PC-3 (cell line): ENCODE data around the gene DISC1. TPM values are rescaled to one million over a fixed set of nuclear protein-coding genes. Genes with fewer than 3 reads are reported as not detected.
A peak's percentile ranks its signal among the peaks of the same experiment; 100 is the strongest.

Experiments
- ATAC-seq: fragments of 200-7000 bp; cut with Tn5 transposase; 2 replicates; pipeline ENCODE4 v1.9.1; 2020; ENCODE audit warnings: mild to moderate bottlenecking, moderate library complexity
- BruUV-seq: library from RNA; stranded (reverse); fragments of 400-500 nt; replicated peaks from 2 replicates; lab custom pipeline; 2021; lab: Mats Ljungman, UMichigan
- CTCF ChIA-PET: fragments of 300-600 bp; sonication (Branson Sonifier 250); formaldehyde crosslinking; loops from one replicate; lab custom pipeline; 2022; ENCODE audit warnings: antibody characterized with exemption; lab: Charles Lee
- POLR2A ChIA-PET: fragments of 300-600 bp; sonication (Branson Sonifier 250); formaldehyde crosslinking; loops from one replicate; lab custom pipeline; 2022; ENCODE audit warnings: antibody characterized with exemption; ENCODE audit not compliant: unreplicated experiment; lab: Charles Lee
- DNase-seq: peaks from one replicate; pipeline ENCODE4 v3.0.0-alpha.2; 2015
- H2AFZ ChIP-seq: fragments of 300-600 bp; sonication (generic); 2 replicates; pipeline ENCODE4 v1.6.0; 2016; ENCODE audit warnings: antibody characterized with exemption, low read length
- H3F3A ChIP-seq: fragments of 300-600 bp; sonication (generic); one replicate; pipeline ENCODE4 v1.6.0; 2017; ENCODE audit warnings: antibody characterized with exemption, low read length, control low read depth, mild to moderate bottlenecking; ENCODE audit not compliant: unreplicated experiment
- H3K27ac ChIP-seq: fragments of 300-600 bp; sonication (generic); 2 replicates; pipeline ENCODE4 v1.5.1; 2016; ENCODE audit warnings: mild to moderate bottlenecking, low read length
- H3K27me3 ChIP-seq: fragments of 300-600 bp; sonication (generic); 2 replicates; pipeline ENCODE4 v1.6.1; 2016; ENCODE audit warnings: low read length, mixed read lengths
- H3K36me3 ChIP-seq: fragments of 300-600 bp; sonication (generic); 2 replicates; pipeline ENCODE4 v1.6.1; 2016; ENCODE audit warnings: low read depth, mixed run types, low read length, mixed read lengths
- H3K4me1 ChIP-seq: fragments of 300-600 bp; sonication (generic); 2 replicates; pipeline ENCODE4 v1.5.1; 2016; ENCODE audit warnings: low read length; ENCODE audit not compliant: insufficient read depth
- H3K4me2 ChIP-seq: fragments of 300-600 bp; sonication (generic); 2 replicates; pipeline ENCODE4 v1.6.0; 2016; ENCODE audit warnings: low read length
- H3K4me3 ChIP-seq: fragments of 300-600 bp; sonication (generic); 2 replicates; pipeline ENCODE4 v1.5.1; 2016; ENCODE audit warnings: mild to moderate bottlenecking, low read length, mixed read lengths
- H3K79me2 ChIP-seq: fragments of 300-600 bp; sonication (generic); 2 replicates; pipeline ENCODE4 v1.6.1; 2017; ENCODE audit warnings: low read length, mixed read lengths
- H3K9ac ChIP-seq: fragments of 300-600 bp; sonication (generic); 2 replicates; pipeline ENCODE4 v1.6.0; 2016; ENCODE audit warnings: mild to moderate bottlenecking, low read length
- H3K9me2 ChIP-seq: fragments of 300-600 bp; sonication (generic); replicated peaks from 2 replicates; pipeline ENCODE4 v1.6.1; 2016; ENCODE audit warnings: mixed run types, low read length, mixed read lengths
- H3K9me3 ChIP-seq: fragments of 300-600 bp; sonication (generic); 2 replicates; pipeline ENCODE4 v1.6.1; 2016; ENCODE audit warnings: low read length, mixed read lengths
- H4K20me1 ChIP-seq: fragments of 300-600 bp; sonication (generic); 2 replicates; pipeline ENCODE4 v1.6.1; 2016; ENCODE audit warnings: low read length, mixed read lengths
- CTCF ChIP-seq: fragments of 300-600 bp; sonication (generic); conservative IDR thresholded peaks from 2 replicates; pipeline ENCODE4 v1.5.1; 2017; ENCODE audit warnings: antibody characterized with exemption, low read depth, mild to moderate bottlenecking, low read length
- EZH2 ChIP-seq: fragments of 300-600 bp; sonication (generic); IDR thresholded peaks from one replicate; pipeline ENCODE4 v1.6.1; 2017; ENCODE audit warnings: antibody characterized with exemption, mild to moderate bottlenecking, low read length; ENCODE audit not compliant: unreplicated experiment
- EZH2phosphoT487 ChIP-seq: fragments of 300-600 bp; sonication (generic); IDR thresholded peaks from 2 replicates; pipeline ENCODE4 v1.6.1; 2018; ENCODE audit warnings: mild to moderate bottlenecking, antibody characterized with exemption, low read length, borderline replicate concordance
- intact Hi-C: fragments of 100-400 bp; cut with micrococcal nuclease; formaldehyde crosslinking; loops from 2 replicates; pipeline ENCODE4 v1.9.0; 2023
- total RNA-seq: library from RNA; depleted of rRNA; stranded (reverse); fragments of >200 nt; gene quantifications from 2 replicates; pipeline ENCODE4 v1.2.3, GENCODE V29; 2014

Gene DISC1
- total RNA-seq, 1 experiment from 2014 or later: 3.4 TPM

- H3F3A ChIP-seq: peaks cover 7% of the 10 kb centered on the region
- BruUV-seq: no TSS peak
- no peaks in the 10 kb centered on the region for H3K36me3 ChIP-seq
- ChIA-PET POLR2A (interaction anchor here (0.6 kb wide), 1 partner anchor 180 kb away, joined by 6 read pairs; no protein-coding TSS in a partner anchor), CTCF (no interaction called here)
- H3K27ac ChIP-seq: no peak overlapping the region
- ATAC-seq (no peak; the same call in 1 of the 2 replicates), DNase-seq (no peak)
- H4K20me1 ChIP-seq: no peaks in the 10 kb centered on the region
- TF ChIP-seq EZH2 (no peak), CTCF (no peak), EZH2phosphoT487 (no peak)
- peak overlapping the region; percentile 98 for H2AFZ ChIP-seq
- H3K4me1 ChIP-seq: peaks cover 22% of the 10 kb centered on the region
- H3K27me3 ChIP-seq: peaks cover 4% of the 10 kb centered on the region; the same call in 1 of the 2 replicates
- no peaks in the 10 kb centered on the region for H3K9me2 ChIP-seq
- H3K4me2 ChIP-seq: peak overlapping the region; percentile 96
- intact Hi-C loops: loop anchor here (2.0 kb wide), 1 partner anchor 1001 kb away; no protein-coding TSS in a partner anchor
- no peak overlapping the region for H3K9ac ChIP-seq
- peak overlapping the region; percentile 79 for H3K4me3 ChIP-seq
- H3K9me3 ChIP-seq: no peaks in the 10 kb centered on the region
- no peaks in the 10 kb centered on the region for H3K79me2 ChIP-seq
Measured at GRCh38 chr1:231625975-231626534, 535 bp upstream of the DISC1 start.

- POLR2A ChIA-PET: no interaction called here
- CTCF ChIA-PET: no interaction called here
Measured at GRCh38 chr1:231626951-231627614, 493 bp downstream of the DISC1 start.

More at GRCh38 chr1:231626951-231627614, 493 bp downstream of the DISC1 start:
- intact Hi-C loops: loop anchor here (2.0 kb wide), 1 partner anchor 1000 kb away; no protein-coding TSS in a partner anchor
- Histone ChIP-seq H3K36me3 (no peaks in the 10 kb centered on the region), H2AFZ (peak overlapping the region; percentile 98), H3K4me1 (peaks cover 26% of the 10 kb centered on the region), H4K20me1 (no peaks in the 10 kb centered on the region), H3K9me3 (no peaks in the 10 kb centered on the region), H3K4me3 (peak overlapping the region; percentile 79), H3K4me2 (peak overlapping the region; percentile 96), H3K9me2 (no peaks in the 10 kb centered on the region), H3K27me3 (no peaks in the 10 kb centered on the region; the same call in 1 of the 2 replicates), H3K9ac (peak overlapping the region; percentile 36), H3K79me2 (no peaks in the 10 kb centered on the region), H3F3A (peaks cover 7% of the 10 kb centered on the region), H3K27ac (no peak overlapping the region)
- no peak for TF ChIP-seq CTCF
- no peak for TF ChIP-seq EZH2phosphoT487
- TF ChIP-seq EZH2: no peak
- BruUV-seq: no TSS peak
- ATAC-seq (peak; percentile 66), DNase-seq (peak; percentile 59)
